OCI-LY3 (cell line): ENCODE measurements around the gene PIK3AP1.
"Not testable (repeated sequence)": the region's sequence is repeated elsewhere in the genome, so short reads cannot be mapped to it uniquely, and the experiment has no call there.

Experiments used
- H2AFZ ChIP-seq: fragments of 200-600, 300-600 bp; shearing (Covaris generic); 2 replicates; pipeline ENCODE4 v1.6.0; 2014; ENCODE audit warnings: antibody characterized with exemption, low read depth, low read length
- H3K27ac ChIP-seq: fragments of 200-600, 300-600 bp; sonication (generic); 2 replicates; pipeline ENCODE4 v1.5.1; 2014; ENCODE audit warnings: mild to moderate bottlenecking, low read length, moderate library complexity, mixed read lengths
- H3K27me3 ChIP-seq: fragments of 200-600, 300-600 bp; sonication (generic); 2 replicates; pipeline ENCODE4 v1.6.1; 2014; ENCODE audit warnings: low read depth, low read length, mixed read lengths
- H3K36me3 ChIP-seq: fragments of 200-600, 300-600 bp; sonication (generic); replicated peaks from 2 replicates; pipeline ENCODE3; 2014; ENCODE audit warnings: low read depth, low read length, mixed read lengths
- H3K4me1 ChIP-seq: fragments of 300-600, 200-600 bp; sonication (generic); 2 replicates; pipeline ENCODE4 v1.6.1; 2014; ENCODE audit warnings: low read length, mixed read lengths
- H3K4me2 ChIP-seq: fragments of 200-600, 300-600 bp; sonication (generic); 2 replicates; pipeline ENCODE4 v1.6.1; 2014; ENCODE audit warnings: low read length, mixed read lengths
- H3K4me3 ChIP-seq: fragments of 300-600, 200-600 bp; sonication (generic); 2 replicates; pipeline ENCODE4 v1.5.1; 2014; ENCODE audit warnings: antibody characterized with exemption, mild to moderate bottlenecking, low read length, moderate library complexity
- H3K79me2 ChIP-seq: fragments of 300-600, 200-600 bp; shearing (Covaris generic); 2 replicates; pipeline ENCODE4 v1.6.1; 2014; ENCODE audit warnings: mild to moderate bottlenecking, low read length, mixed read lengths
- H3K9ac ChIP-seq: fragments of 300-600, 200-600 bp; shearing (Covaris generic); 2 replicates; pipeline ENCODE4 v1.6.0; 2014; ENCODE audit warnings: mild to moderate bottlenecking, low read length, moderate library complexity
- H3K9me3 ChIP-seq: fragments of 200-600, 300-600 bp; shearing (Covaris generic); 2 replicates; pipeline ENCODE4 v1.6.1; 2014; ENCODE audit warnings: low read length, mixed read lengths; ENCODE audit not compliant: insufficient read depth
- H4K20me1 ChIP-seq: fragments of 200-600, 300-600 bp; sonication (generic); 2 replicates; pipeline ENCODE4 v1.6.1; 2016; ENCODE audit warnings: low read length, mixed read lengths; ENCODE audit not compliant: insufficient read depth
- CTCF ChIP-seq: fragments of 200-600, 300-600 bp; sonication (generic); IDR thresholded peaks from 2 replicates; pipeline ENCODE4 v1.5.1; 2014; ENCODE audit warnings: antibody characterized with exemption, low read length, low read depth
- EZH2phosphoT487 ChIP-seq: fragments of 200-600 bp; shearing (Covaris generic); IDR thresholded peaks from 2 replicates; pipeline ENCODE4 v1.6.1; 2018; ENCODE audit warnings: antibody characterized with exemption, mixed run types, low read depth

The PIK3AP1 gene

GRCh38 chr10:96747734-96748550 lies 27.6 kb upstream of the PIK3AP1 start:
- Histone ChIP-seq H3K9ac (no peak overlapping the region; the same call in 1 of the 2 replicates), H3K4me2 (peak overlapping the region; percentile 67), H3K4me1 (peaks cover 26% of the 10 kb centered on the region), H3K4me3 (peak overlapping the region; percentile 53), H3K36me3 (no peaks in the 10 kb centered on the region), H4K20me1 (no peaks in the 10 kb centered on the region), H2AFZ (no peak overlapping the region), H3K27me3 (peaks cover 11% of the 10 kb centered on the region), H3K9me3 (no peaks in the 10 kb centered on the region), H3K79me2 (no peaks in the 10 kb centered on the region), H3K27ac (peak overlapping the region; percentile 76)
- TF ChIP-seq EZH2phosphoT487 (no peak), CTCF (no peak)

- Histone ChIP-seq H3K36me3 (no peaks in the 10 kb centered on the region), H3K4me1 (peaks cover 26% of the 10 kb centered on the region), H3K9me3 (no peaks in the 10 kb centered on the region), H3K9ac (no peak overlapping the region), H3K79me2 (no peaks in the 10 kb centered on the region), H3K27ac (no peak overlapping the region), H3K4me3 (no peak overlapping the region), H2AFZ (no peak overlapping the region), H4K20me1 (no peaks in the 10 kb centered on the region), H3K27me3 (peaks cover 4% of the 10 kb centered on the region; the same call in 1 of the 2 replicates), H3K4me2 (no peak overlapping the region)
- TF ChIP-seq EZH2phosphoT487, result no peak
- TF ChIP-seq CTCF, result no peak
These were observed 26.2 kb upstream of the PIK3AP1 start for GRCh38 chr10:96746503-96746902.

- H3K9me3 ChIP-seq, result no peaks in the 10 kb centered on the region
- H3K4me1 ChIP-seq, result peaks cover 26% of the 10 kb centered on the region
- no peak overlapping the region for H2AFZ ChIP-seq
- H3K4me2 ChIP-seq, result no peak overlapping the region
- H3K9ac ChIP-seq, result no peak overlapping the region
- H4K20me1 ChIP-seq, result no peaks in the 10 kb centered on the region
- H3K79me2 ChIP-seq, result no peaks in the 10 kb centered on the region
- H3K27ac ChIP-seq, result no peak overlapping the region
- no peaks in the 10 kb centered on the region for H3K36me3 ChIP-seq
- peaks cover 4% of the 10 kb centered on the region; the same call in 1 of the 2 replicates for H3K27me3 ChIP-seq
- no peak overlapping the region for H3K4me3 ChIP-seq
- TF ChIP-seq CTCF, result no peak
- TF ChIP-seq EZH2phosphoT487, result no peak
These were observed 25.6 kb upstream of the PIK3AP1 start for GRCh38 chr10:96745950-96746349.

- Histone ChIP-seq H2AFZ (0 out of 2 replicates have a peak overlapping the region, but pooled peaks have one; percentile 45), H3K4me2 (peak overlapping the region; percentile 47), H3K9me3 (no peaks in the 10 kb centered on the region), H3K4me3 (0 out of 2 replicates have a peak overlapping the region, but pooled peaks have one; percentile 15), H3K27ac (no peak overlapping the region), H3K4me1 (peaks cover 24% of the 10 kb centered on the region), H4K20me1 (no peaks in the 10 kb centered on the region), H3K36me3 (no peaks in the 10 kb centered on the region), H3K79me2 (no peaks in the 10 kb centered on the region), H3K9ac (0 out of 2 replicates have a peak overlapping the region, but pooled peaks have one; percentile 21), H3K27me3 (peaks cover 4% of the 10 kb centered on the region; the same call in 1 of the 2 replicates)
- TF ChIP-seq EZH2phosphoT487 (no peak), CTCF (peak; percentile 68)
These were observed 23.8 kb upstream of the PIK3AP1 start for GRCh38 chr10:96743988-96744585.

- not testable (repeated sequence) for H2AFZ ChIP-seq, H4K20me1 ChIP-seq, H3K4me2 ChIP-seq, H3K9me3 ChIP-seq, H3K9ac ChIP-seq, H3K4me3 ChIP-seq, H3K27me3 ChIP-seq, H3K36me3 ChIP-seq, H3K27ac ChIP-seq, H3K79me2 ChIP-seq
- peaks cover 20% of the 10 kb centered on the region for H3K4me1 ChIP-seq
These were observed 21.2 kb upstream of the PIK3AP1 start for GRCh38 chr10:96741557-96741956.
